GM20000 (cell line): ENCODE measurements around the gene INPPL1.
A peak's percentile ranks its signal among the peaks of the same experiment; 100 is the strongest.
"Not testable (repeated sequence)": the region's sequence is repeated elsewhere in the genome, so short reads cannot be mapped to it uniquely, and the experiment has no call there.

ENCODE experiments used
- DNase-seq: peaks from one replicate; pipeline ENCODE4 v3.0.0; 2012; ENCODE audit warnings: low spot score
- TF ChIP-seq, protein P1 (sequence below): IDR thresholded peaks from 2 replicates; pipeline ENCODE4 v1.5.1; 2012; ENCODE audit warnings: mild to moderate bottlenecking, control low read depth; ENCODE audit errors: extremely low read depth, missing control alignments

Gene INPPL1

DNA sequence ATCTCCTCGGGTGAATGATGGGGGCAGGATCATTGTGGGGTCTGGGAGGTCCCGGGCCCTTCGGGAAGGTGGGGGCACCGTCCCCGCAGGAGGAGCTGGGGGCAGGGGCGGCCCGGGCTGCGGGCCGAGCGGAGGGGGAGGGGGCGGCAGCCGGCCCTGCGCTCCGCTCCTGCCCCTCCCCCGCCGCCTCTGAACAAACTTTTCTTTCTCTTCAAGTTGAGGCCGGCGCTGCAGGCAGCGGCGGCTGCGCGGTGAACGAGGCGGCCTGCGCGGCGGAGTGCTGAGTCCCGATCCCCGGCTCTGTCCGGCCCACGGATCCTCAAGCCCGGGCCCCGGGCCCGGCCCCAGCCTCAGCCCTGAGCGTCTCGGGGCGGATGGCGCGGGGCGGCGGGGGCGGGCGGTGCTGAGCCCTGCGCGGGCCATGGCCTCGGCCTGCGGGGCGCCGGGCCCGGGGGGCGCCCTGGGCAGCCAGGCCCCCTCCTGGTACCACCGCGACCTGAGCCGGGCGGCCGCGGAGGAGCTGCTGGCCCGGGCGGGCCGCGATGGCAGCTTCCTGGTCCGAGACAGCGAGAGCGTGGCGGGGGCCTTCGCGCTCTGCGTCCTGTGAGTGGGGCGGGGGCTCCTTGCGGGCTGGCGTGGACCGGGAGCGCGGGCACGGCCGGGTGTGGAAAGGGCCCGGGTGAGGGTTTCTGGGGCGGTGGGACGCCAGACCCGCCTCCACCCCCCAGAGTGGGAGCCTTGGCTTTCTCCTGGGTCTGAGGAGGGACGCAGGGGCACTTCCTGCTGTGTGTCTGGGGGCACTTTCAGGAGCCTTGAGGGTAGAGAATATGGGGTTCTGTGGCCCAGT, at the start of gene INPPL1:
Gene INPPL1, plus strand, starts transcription at position 204 of the 847 bp plus-strand sequence. Its CDS starts 218 bp downstream, at position 422.
- DNase-seq, result peak; percentile 64
- TF ChIP-seq, protein P1, sequence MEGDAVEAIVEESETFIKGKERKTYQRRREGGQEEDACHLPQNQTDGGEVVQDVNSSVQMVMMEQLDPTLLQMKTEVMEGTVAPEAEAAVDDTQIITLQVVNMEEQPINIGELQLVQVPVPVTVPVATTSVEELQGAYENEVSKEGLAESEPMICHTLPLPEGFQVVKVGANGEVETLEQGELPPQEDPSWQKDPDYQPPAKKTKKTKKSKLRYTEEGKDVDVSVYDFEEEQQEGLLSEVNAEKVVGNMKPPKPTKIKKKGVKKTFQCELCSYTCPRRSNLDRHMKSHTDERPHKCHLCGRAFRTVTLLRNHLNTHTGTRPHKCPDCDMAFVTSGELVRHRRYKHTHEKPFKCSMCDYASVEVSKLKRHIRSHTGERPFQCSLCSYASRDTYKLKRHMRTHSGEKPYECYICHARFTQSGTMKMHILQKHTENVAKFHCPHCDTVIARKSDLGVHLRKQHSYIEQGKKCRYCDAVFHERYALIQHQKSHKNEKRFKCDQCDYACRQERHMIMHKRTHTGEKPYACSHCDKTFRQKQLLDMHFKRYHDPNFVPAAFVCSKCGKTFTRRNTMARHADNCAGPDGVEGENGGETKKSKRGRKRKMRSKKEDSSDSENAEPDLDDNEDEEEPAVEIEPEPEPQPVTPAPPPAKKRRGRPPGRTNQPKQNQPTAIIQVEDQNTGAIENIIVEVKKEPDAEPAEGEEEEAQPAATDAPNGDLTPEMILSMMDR, result no peak

DNA sequence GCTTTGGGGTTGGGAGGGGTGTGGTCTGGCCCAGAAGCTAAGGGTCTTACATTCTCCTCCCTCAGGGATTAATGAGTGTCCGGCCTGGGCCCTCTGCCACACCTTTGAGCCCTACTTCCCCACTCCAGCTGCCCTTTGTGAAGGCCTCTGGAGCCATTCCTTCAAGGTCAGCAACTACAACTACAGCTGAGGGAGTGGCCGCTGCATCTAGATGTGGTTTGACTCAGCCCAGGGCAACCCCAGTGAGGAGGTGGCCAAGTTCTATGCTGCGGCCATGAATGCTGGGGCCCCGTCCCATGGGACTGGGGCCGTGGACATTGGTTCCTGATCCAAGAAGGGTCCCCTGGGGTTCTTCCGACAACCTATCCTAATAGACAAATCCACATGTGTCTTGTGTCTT, 46.9 kb upstream of the INPPL1 start:
- DNase-seq, result no peak
- TF ChIP-seq, protein P1, result no peak

DNA sequence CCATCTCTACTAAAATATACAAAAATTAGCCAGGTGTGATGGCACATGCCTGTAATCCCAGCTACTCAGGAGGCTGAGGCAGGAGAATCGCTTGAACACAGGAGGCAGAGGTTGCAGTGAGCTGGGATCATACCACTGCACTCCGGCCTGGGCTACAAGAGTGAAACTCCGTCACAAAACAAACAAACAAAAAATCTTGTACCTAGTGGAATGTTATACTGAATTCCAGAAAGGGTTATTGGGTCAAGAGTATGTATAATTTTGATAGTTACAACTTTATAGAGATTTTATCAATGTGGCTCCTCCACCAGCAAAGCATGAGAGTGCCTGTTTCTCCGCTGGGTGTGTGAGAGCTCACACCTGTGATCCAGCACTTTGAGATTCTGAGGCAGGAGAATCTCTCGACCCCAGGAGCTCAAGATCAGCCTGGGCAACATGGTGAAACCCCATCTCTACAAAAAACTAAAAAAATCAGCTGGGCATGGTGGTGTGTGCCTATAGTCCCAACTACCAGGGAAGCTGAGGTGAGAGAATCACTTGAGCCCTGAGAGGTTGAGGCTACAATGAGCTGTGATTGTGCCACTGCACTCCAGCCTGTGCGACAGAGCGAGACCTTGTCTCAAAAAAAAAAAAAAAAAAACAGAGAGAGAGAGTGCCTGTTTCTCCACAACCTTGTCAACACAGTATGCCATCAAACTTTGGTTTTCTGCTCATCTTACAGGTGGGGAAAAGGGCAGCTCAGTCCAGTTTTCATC, 45.3 kb upstream of the INPPL1 start:
- TF ChIP-seq, protein P1, result no peak
- no peak for DNase-seq

GRCh38 chr11:72179804-72180396, 44.7 kb upstream of the INPPL1 start:
- no peak for DNase-seq
- TF ChIP-seq, protein P1, result no peak

- DNase-seq, result not testable (repeated sequence)
Observed at GRCh38 chr11:72180892-72181552, 43.5 kb upstream of the INPPL1 start.

- not testable (repeated sequence) for DNase-seq
Observed at GRCh38 chr11:72181553-72181958, 43.0 kb upstream of the INPPL1 start.

GRCh38 chr11:72188267-72188666, 36.3 kb upstream of the INPPL1 start:
- no peak for DNase-seq

More at GRCh38 chr11:72188267-72188666, 36.3 kb upstream of the INPPL1 start:
- TF ChIP-seq, protein P1, result no peak
